ENCODE measurements around the gene TMEM141. TPM values are rescaled to one million over a fixed set of nuclear protein-coding genes. Genes with fewer than 3 reads are reported as not detected.

Gene TMEM141
- total RNA-seq, 1 experiment from 2014 or later = 32.7 TPM

DNA sequence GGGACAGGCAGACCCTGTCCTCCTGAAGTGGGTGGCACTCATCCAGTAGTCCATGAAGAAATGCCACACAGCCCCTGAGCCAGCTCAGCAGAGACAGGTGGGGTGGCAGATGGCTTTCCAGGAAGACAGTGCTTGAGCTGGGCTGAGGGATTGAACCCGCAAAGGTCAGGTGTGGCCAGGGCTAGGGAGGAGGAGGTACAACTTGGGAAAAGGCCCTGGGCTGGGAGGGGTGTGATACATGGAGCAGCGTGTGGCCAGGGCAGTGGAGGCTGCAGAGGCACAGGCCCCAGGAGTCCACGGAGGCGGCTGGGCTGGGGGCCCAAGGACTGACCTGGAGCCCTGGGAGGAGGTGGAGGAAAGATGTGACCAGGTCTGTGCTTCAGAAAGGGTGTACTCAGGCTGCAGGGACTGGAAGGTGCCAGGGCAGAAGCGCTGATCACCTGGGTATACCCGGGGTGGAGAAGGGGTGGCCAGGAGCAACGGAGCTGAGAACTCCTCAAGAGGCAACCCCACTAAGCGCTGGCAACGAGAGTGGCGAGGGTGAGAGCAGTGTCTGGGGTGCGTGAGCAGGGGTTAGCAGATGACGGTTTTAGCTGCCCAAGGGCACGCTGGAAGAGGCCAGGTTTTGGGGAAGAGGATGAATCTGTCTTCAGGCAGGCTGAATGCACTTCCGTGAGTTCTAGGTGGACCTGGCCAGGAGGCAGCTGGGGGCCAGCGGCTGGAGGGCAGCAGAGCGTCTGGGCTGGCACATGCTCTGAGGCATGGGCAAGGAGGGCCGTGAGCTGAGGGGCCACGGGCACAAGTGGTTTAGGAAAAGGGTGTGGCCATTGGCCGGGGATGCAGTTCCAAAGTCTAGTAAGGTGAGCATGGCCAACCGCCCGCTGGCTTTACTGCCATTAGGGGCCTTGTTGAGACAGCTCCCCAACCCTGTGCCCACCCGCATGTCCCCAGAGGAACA, 12.7 kb downstream of the TMEM141 start:
- Histone ChIP-seq H3K4me1 (ENCODE audit: insufficient read depth, low read length, poor library complexity, severe bottlenecking) (peaks cover 31% of the 10 kb centered on the region), H3K27ac (ENCODE audit: low read depth, low read length, poor library complexity, severe bottlenecking) (no peak overlapping the region), H3K36me3 (ENCODE audit: insufficient read depth, low read length, poor library complexity, severe bottlenecking) (no peaks in the 10 kb centered on the region), H3K27me3 (replicated peaks; ENCODE audit: insufficient read depth, low read depth, low read length, poor library complexity) (no peaks in the 10 kb centered on the region), H3K9me3 (ENCODE audit: low read depth, low read length, poor library complexity, severe bottlenecking) (no peaks in the 10 kb centered on the region), H3K4me3 (ENCODE audit: low read depth, low read length, poor library complexity, severe bottlenecking) (no peak overlapping the region)
- no TSS peak for BruUV-seq (replicated peaks)
- ChIA-PET CTCF (no interaction called here), POLR2A (ENCODE audit: low non-redundant PET) (no interaction called here)
- no peak for TF ChIP-seq EZH2 (IDR thresholded peaks at IDR 0.05; ENCODE audit: borderline replicate concordance, low read depth, low read length, poor library complexity, severe bottlenecking)
- TF ChIP-seq, protein P1, sequence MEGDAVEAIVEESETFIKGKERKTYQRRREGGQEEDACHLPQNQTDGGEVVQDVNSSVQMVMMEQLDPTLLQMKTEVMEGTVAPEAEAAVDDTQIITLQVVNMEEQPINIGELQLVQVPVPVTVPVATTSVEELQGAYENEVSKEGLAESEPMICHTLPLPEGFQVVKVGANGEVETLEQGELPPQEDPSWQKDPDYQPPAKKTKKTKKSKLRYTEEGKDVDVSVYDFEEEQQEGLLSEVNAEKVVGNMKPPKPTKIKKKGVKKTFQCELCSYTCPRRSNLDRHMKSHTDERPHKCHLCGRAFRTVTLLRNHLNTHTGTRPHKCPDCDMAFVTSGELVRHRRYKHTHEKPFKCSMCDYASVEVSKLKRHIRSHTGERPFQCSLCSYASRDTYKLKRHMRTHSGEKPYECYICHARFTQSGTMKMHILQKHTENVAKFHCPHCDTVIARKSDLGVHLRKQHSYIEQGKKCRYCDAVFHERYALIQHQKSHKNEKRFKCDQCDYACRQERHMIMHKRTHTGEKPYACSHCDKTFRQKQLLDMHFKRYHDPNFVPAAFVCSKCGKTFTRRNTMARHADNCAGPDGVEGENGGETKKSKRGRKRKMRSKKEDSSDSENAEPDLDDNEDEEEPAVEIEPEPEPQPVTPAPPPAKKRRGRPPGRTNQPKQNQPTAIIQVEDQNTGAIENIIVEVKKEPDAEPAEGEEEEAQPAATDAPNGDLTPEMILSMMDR (conservative IDR thresholded peaks at IDR 0.05; ENCODE audit: low read depth, low read length) = no peak
- intact Hi-C loops (cut with micrococcal nuclease; ENCODE audit: unreplicated experiment) = loop anchor here (5.0 kb wide), 1 partner anchor 38 kb away; the partner anchor contains the start of gene AJM1
- no peak for DNase-seq (ENCODE audit: low spot score)

DNA sequence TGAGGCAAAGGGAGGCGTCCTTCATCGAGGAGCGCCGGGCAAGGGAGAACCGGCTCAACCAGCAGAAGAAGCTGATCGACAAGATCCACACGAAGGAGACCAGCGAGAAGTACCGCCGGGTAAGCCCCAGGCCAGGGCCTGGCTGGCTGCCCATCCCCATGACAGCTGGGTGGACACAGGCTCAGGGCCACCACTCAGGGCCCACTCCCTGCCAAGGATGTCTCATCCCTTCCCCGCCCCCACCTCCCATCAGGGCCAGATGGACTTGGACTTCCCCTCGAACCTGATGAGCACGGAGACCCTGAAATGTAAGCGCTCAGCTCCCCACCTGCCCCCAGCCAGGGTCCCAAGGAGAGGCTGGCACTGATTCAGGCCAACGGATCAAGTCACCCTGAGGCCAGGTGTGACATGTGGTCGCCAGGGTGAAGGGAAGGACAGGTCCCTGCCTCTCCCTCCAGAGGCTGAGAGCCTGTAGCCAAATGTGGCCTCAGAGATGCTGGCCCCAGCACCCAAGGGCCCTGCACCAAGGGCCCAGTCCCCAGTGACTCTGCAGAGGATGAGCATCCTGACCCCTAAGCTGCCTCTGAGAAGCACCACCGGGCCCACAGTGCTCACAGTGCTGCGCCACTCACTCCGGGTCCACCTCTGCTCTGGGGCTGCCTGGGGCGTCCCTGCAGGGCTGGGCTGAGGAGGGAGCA, 13.5 kb downstream of the TMEM141 start:
- Histone ChIP-seq H3K27me3 (replicated peaks; ENCODE audit: insufficient read depth, low read depth, low read length, poor library complexity) (no peaks in the 10 kb centered on the region), H3K36me3 (ENCODE audit: insufficient read depth, low read length, poor library complexity, severe bottlenecking) (peaks cover 2% of the 10 kb centered on the region), H3K9me3 (ENCODE audit: low read depth, low read length, poor library complexity, severe bottlenecking) (no peaks in the 10 kb centered on the region), H3K4me3 (ENCODE audit: low read depth, low read length, poor library complexity, severe bottlenecking) (no peak overlapping the region), H3K4me1 (ENCODE audit: insufficient read depth, low read length, poor library complexity, severe bottlenecking) (peaks cover 28% of the 10 kb centered on the region), H3K27ac (ENCODE audit: low read depth, low read length, poor library complexity, severe bottlenecking) (no peak overlapping the region)
- no peak for DNase-seq (ENCODE audit: low spot score)
- POLR2A ChIA-PET (ENCODE audit: low non-redundant PET) = no interaction called here
- CTCF ChIA-PET = no interaction called here
- intact Hi-C loops (cut with micrococcal nuclease; ENCODE audit: unreplicated experiment) = loop anchor here (5.0 kb wide), 1 partner anchor 38 kb away; the partner anchor contains the start of gene AJM1
- TF ChIP-seq, protein P1 (conservative IDR thresholded peaks at IDR 0.05; ENCODE audit: low read depth, low read length) = no peak
- TF ChIP-seq EZH2 (IDR thresholded peaks at IDR 0.05; ENCODE audit: borderline replicate concordance, low read depth, low read length, poor library complexity, severe bottlenecking) = no peak
- BruUV-seq (replicated peaks) = no TSS peak

DNA sequence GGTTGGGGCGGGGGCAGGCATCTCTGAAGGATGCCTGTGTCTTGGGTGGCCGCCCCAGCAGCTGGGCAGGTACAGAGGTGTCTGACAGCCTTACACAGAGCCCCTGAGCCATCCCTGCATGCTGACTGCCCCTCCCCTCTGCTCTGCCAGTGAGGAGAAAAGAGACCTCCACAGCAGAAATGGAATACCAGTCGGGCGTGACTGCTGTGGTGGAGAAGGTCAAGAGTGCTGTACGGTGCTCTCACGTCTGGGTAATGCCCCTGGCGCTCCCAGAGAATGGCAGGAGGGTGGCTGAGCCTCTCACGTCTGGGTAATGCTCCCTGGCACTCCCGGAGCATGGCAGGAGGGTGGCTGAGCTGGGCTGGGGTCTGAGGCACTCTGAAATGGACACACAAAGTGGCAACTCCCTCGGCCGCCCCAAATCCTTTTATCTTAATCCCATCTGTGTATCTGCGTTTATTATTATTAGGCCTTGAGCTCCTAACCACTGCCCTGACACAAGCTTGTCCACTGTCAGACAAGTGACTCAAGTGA, 14.1 kb downstream of the TMEM141 start:
- Histone ChIP-seq H3K27me3 (replicated peaks; ENCODE audit: insufficient read depth, low read depth, low read length, poor library complexity) (no peaks in the 10 kb centered on the region), H3K27ac (ENCODE audit: low read depth, low read length, poor library complexity, severe bottlenecking) (no peak overlapping the region), H3K36me3 (ENCODE audit: insufficient read depth, low read length, poor library complexity, severe bottlenecking) (peaks cover 7% of the 10 kb centered on the region), H3K4me1 (ENCODE audit: insufficient read depth, low read length, poor library complexity, severe bottlenecking) (peaks cover 31% of the 10 kb centered on the region), H3K9me3 (ENCODE audit: low read depth, low read length, poor library complexity, severe bottlenecking) (no peaks in the 10 kb centered on the region), H3K4me3 (ENCODE audit: low read depth, low read length, poor library complexity, severe bottlenecking) (no peak overlapping the region)
- no peak for DNase-seq (ENCODE audit: low spot score)
- ChIA-PET POLR2A (ENCODE audit: low non-redundant PET) (no interaction called here), CTCF (no interaction called here)
- intact Hi-C loops (cut with micrococcal nuclease; ENCODE audit: unreplicated experiment) = no loop called here
- BruUV-seq (replicated peaks) = no TSS peak
- TF ChIP-seq, protein P1 (conservative IDR thresholded peaks at IDR 0.05; ENCODE audit: low read depth, low read length) = no peak
- no peak for TF ChIP-seq EZH2 (IDR thresholded peaks at IDR 0.05; ENCODE audit: borderline replicate concordance, low read depth, low read length, poor library complexity, severe bottlenecking)

Measured in A673 (cell line).